GM21723 (cell line): ENCODE results near the gene CCPG1.

ENCODE experiments used
- ATAC-seq: cut with Tn5 transposase; IDR thresholded peaks from one replicate; pipeline ENCODE4 v1.9.1; 2021; ENCODE audit warnings: mild to moderate bottlenecking, moderate library complexity; ENCODE audit not compliant: unreplicated experiment

CCPG1 gene

GRCh38 chr15:55383687-55384086, 24.5 kb downstream of the CCPG1 start:
- ATAC-seq = no peak

- ATAC-seq = no peak
Measured at GRCh38 chr15:55381595-55381994, 26.6 kb downstream of the CCPG1 start.

GRCh38 chr15:55379095-55379494, 29.1 kb downstream of the CCPG1 start:
- ATAC-seq = no peak

- peak; percentile 62 for ATAC-seq
Measured at GRCh38 chr15:55372701-55373440, 35.3 kb downstream of the CCPG1 start.

- no peak for ATAC-seq
Measured at GRCh38 chr15:55366981-55367380, 41.2 kb downstream of the CCPG1 start.

- no peak for ATAC-seq
Measured at GRCh38 chr15:55362641-55363040, 45.5 kb downstream of the CCPG1 start.

GRCh38 chr15:55361048-55361447, 47.1 kb downstream of the CCPG1 start:
- ATAC-seq = no peak

- no peak for ATAC-seq
Measured at GRCh38 chr15:55360256-55360655, 47.9 kb downstream of the CCPG1 start.

GRCh38 chr15:55358471-55358870, 49.7 kb downstream of the CCPG1 start:
- ATAC-seq = no peak

- no peak for ATAC-seq
Measured at GRCh38 chr15:55357774-55358173, 50.4 kb downstream of the CCPG1 start.

- ATAC-seq = no peak
Measured at GRCh38 chr15:55356985-55357585, 51.1 kb downstream of the CCPG1 start.

- ATAC-seq = no peak
Measured at GRCh38 chr15:55353025-55353424, 55.1 kb downstream of the CCPG1 start.

- ATAC-seq = no peak
Measured at GRCh38 chr15:55349282-55349681, 58.9 kb downstream of the CCPG1 start.

GRCh38 chr15:55348281-55348778, 59.8 kb downstream of the CCPG1 start:
- ATAC-seq = no peak

- no peak for ATAC-seq
Measured at GRCh38 chr15:55344206-55344605, 64.0 kb downstream of the CCPG1 start.

- ATAC-seq = no peak
Measured at GRCh38 chr15:55343168-55343567, 65.0 kb downstream of the CCPG1 start.

- ATAC-seq = no peak
Measured at GRCh38 chr15:55337160-55337559, 71.0 kb downstream of the CCPG1 start.

- ATAC-seq = no peak
Measured at GRCh38 chr15:55334997-55335396, 73.2 kb downstream of the CCPG1 start.

GRCh38 chr15:55334371-55334770, 73.8 kb downstream of the CCPG1 start:
- ATAC-seq = no peak

GRCh38 chr15:55327387-55327786, 80.8 kb downstream of the CCPG1 start:
- ATAC-seq = no peak

GRCh38 chr15:55322467-55322866, 85.7 kb downstream of the CCPG1 start:
- ATAC-seq = no peak

GRCh38 chr15:55320963-55321362, 87.2 kb downstream of the CCPG1 start:
- no peak for ATAC-seq

- no peak for ATAC-seq
Measured at GRCh38 chr15:55320238-55320550, 88.0 kb downstream of the CCPG1 start.
